Measurements from ENCODE around the gene PLEKHG4. TPM values are rescaled to one million over a fixed set of nuclear protein-coding genes. Genes with fewer than 3 reads are reported as not detected.

PLEKHG4 gene
- total and polyA plus RNA-seq, 10 of the 15 experiments (the other 5 are each of a cell fraction or from before 2014, with no cell fraction given): 0.14 to 2.6 (median 0.99) TPM

GRCh38 chr16:67263201-67263600, 16.1 kb upstream of the PLEKHG4 start:
- CTCF ChIA-PET: interaction anchor here (1.0 to 1.5 kb wide), 4 partner anchors 17 to 202 kb away, joined by 3 to 5 read pairs (median 4); no protein-coding TSS in a partner anchor
- Histone ChIP-seq H4K20me1 (ENCODE audit: control insufficient read depth, insufficient read depth) (no peaks in the 10 kb centered on the region), H3K27me3 (replicated peaks in 1 of 2; ENCODE audit: control insufficient read depth in 2 of 2, insufficient read depth in 2 of 2, low read length in 1 of 2) (no peaks in the 10 kb centered on the region), H3K4me1 (ENCODE audit: control insufficient read depth, insufficient read depth, low read length) (no peaks in the 10 kb centered on the region), H3K27ac (ENCODE audit: control insufficient read depth, insufficient read depth) (no peak overlapping the region), H3K79me2 (ENCODE audit: control insufficient read depth, insufficient read depth, low read length) (no peaks in the 10 kb centered on the region), H3K4me3 (no peak overlapping the region), H2AFZ (ENCODE audit: control insufficient read depth, low read depth, low read length) (no peak overlapping the region), H3K36me3 (ENCODE audit: control insufficient read depth in 2 of 2, insufficient read depth in 2 of 2, low read length in 1 of 2) (no peaks in the 10 kb centered on the region), H3K4me2 (ENCODE audit: control insufficient read depth, insufficient read depth) (no peak overlapping the region), H3K9me3 (replicated peaks; ENCODE audit: control insufficient read depth, insufficient read depth, low read length) (no peaks in the 10 kb centered on the region), H3K9ac (ENCODE audit: control insufficient read depth, insufficient read depth, low read length) (no peak overlapping the region)
- POLR2A ChIA-PET: no interaction called here
- no TSS peak for BruUV-seq (replicated peaks)
- 35% methylated on average over 3 of the region's 3 CpGs for WGBS (ENCODE audit: insufficient coverage, insufficient replicate concordance, low lambda C conversion rate, missing lambda C conversion rate)
- DNase-seq (ENCODE audit: low read depth, low spot score): no peak
- RAD21 ChIA-PET (ENCODE audit: unreplicated experiment): no interaction called here
- intact Hi-C loops (cut with micrococcal nuclease; ENCODE audit: unreplicated experiment): no loop called here
- ATAC-seq: no peak
- no peak for TF ChIP-seq ZNF384 (IDR thresholded peaks at IDR 0.05; ENCODE audit: borderline replicate concordance, low read depth, low read length)
- TF ChIP-seq EGR1 (IDR thresholded peaks at IDR 0.05; ENCODE audit: borderline replicate concordance in 1 of 2, low read depth in 2 of 2, low read length in 2 of 2): no peak
- TF ChIP-seq NFIC (IDR thresholded peaks at IDR 0.05; ENCODE audit: low read depth, low read length): no peak
- no peak for TF ChIP-seq JUND (IDR thresholded peaks at IDR 0.05; ENCODE audit: low read depth, low read length)
- no peak for TF ChIP-seq TARDBP (IDR thresholded peaks at IDR 0.05; ENCODE audit: borderline replicate concordance)
- TF ChIP-seq IRF5 (IDR thresholded peaks at IDR 0.05; ENCODE audit: borderline replicate concordance): no peak
- no peak for TF ChIP-seq SRF (IDR thresholded peaks at IDR 0.05; ENCODE audit: low read depth in 2 of 2, low read length in 2 of 2)
- TF ChIP-seq BHLHE40 (IDR thresholded peaks at IDR 0.05; ENCODE audit: borderline replicate concordance in 1 of 2, low read depth in 2 of 2, low read length in 1 of 2): no peak
- no peak for TF ChIP-seq ZNF24 (IDR thresholded peaks at IDR 0.05)
- TF ChIP-seq BRCA1 (IDR thresholded peaks at IDR 0.05; ENCODE audit: low read depth, low read length): no peak
- in situ Hi-C loops (cut with MboI): no loop called here
- no peak for FAIRE-seq
- SMC1A ChIA-PET (ENCODE audit: uncharacterized antibody, unreplicated experiment): interaction anchor here (1.3 kb wide), 1 partner anchor 76 kb away, joined by 7 read pairs; no protein-coding TSS in a partner anchor
